ENCODE data around the gene UTP11. TPM values are rescaled to one million over a fixed set of nuclear protein-coding genes. Genes with fewer than 3 reads are reported as not detected.
A peak's percentile ranks its signal among the peaks of the same experiment; 100 is the strongest.

UTP11 gene
- total and polyA plus RNA-seq, 2 of the 8 experiments (the other 6 are each of a cell fraction or from before 2014, with no cell fraction given) = 19.5 to 60.5 TPM

DNA sequence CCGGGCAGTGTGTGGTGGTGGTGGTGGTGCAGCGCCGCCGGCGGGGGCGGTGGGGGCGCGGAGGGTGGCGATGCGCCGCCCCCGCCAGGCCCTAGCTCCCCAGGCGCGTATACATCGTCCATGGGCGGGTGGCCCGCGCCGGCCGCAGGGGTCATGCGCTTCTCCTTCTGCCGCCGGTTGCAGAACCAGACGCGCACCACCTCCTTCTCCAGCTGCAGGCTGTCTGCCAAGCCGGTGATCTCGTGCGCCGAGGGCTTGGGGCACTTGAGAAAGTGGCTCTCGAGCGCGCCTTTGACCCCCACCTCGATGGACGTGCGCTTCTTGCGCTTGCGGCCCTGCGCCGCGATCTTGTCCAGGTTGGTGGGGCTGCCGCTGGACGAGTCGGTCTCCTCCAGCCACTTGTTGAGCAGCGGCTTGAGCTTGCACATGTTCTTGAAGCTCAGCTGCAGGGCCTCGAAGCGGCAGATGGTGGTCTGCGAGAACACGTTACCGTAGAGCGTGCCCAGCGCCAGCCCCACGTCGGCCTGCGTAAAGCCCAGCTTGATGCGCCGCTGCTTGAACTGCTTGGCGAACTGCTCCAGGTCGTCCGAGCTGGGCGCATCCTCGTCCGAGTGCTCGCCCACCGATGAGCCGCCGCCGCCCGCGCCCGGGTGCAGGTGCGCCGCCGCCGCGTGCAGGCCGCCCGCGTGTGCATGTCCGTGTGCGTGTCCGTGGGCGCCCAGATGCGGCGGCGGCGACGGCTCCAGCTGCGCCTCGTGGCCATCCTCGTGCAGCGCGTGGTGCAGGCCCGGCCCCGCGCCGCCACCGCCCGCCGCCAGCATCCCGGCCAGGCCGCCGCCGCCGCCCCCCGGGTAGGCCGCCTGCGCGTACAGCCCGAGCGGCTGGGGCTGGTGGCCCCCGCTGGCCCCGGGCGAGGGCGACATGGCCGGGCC is 33.1 kb downstream of the UTP11 start:
- POLR2A ChIA-PET (ENCODE audit: partially characterized antibody) = interaction anchor here (0.6 to 1.6 kb wide), 8 partner anchors 15 to 386 kb away, joined by 3 to 4 read pairs (median 3); no protein-coding TSS in a partner anchor
- H4K91ac ChIP-seq (replicated peaks; ENCODE audit: insufficient read length, low read length) = no peak overlapping the region
- no peak overlapping the region for H2BK120ac ChIP-seq (replicated peaks; ENCODE audit: low read depth, low read length)
- no peaks in the 10 kb centered on the region for H3K9me3 ChIP-seq (ENCODE audit: insufficient read depth in 2 of 2, low read depth in 1 of 2, low read length in 1 of 2)
- peak overlapping the region; percentile 72; the same call in 1 of the 2 replicates for H2BK15ac ChIP-seq (ENCODE audit: low read length)
- H3K4ac ChIP-seq (replicated peaks; ENCODE audit: insufficient read length, low read depth, low read length) = no peak overlapping the region
- H3K14ac ChIP-seq (ENCODE audit: insufficient read length) = no peak overlapping the region
- H3K27ac ChIP-seq (ENCODE audit: low read depth, low read length) = no peak overlapping the region
- peak overlapping the region in 1 of 4 experiments; percentile 56; a peak in 3 of 7 replicates for H3K9ac ChIP-seq (replicated peaks in 1 of 4; ENCODE audit: extremely low read depth in 1 of 4, low read depth in 3 of 4, low read length in 3 of 4)
- CTCF ChIA-PET (ENCODE audit: partially characterized antibody) = no interaction called here
- peaks cover 2% of the 10 kb centered on the region for H3K79me1 ChIP-seq (ENCODE audit: low read depth, low read length)
- H2BK5ac ChIP-seq (ENCODE audit: low read depth, low read length) = no peak overlapping the region; the same call in 1 of the 2 replicates
- H4K5ac ChIP-seq (ENCODE audit: insufficient read length, low read depth, low read length) = no peak overlapping the region
- no peak overlapping the region for H2AK5ac ChIP-seq (ENCODE audit: low read depth, low read length)
- H3K79me2 ChIP-seq (ENCODE audit: control insufficient read depth in 1 of 2, insufficient read depth in 2 of 2, low read length in 2 of 2) = peaks cover 0 to 15% of the 10 kb centered on the region in 2 experiments; a peak in 3 of 4 replicates
- peaks cover 11 to 20% of the 10 kb centered on the region in 2 experiments for H4K20me1 ChIP-seq (replicated peaks in 1 of 2; ENCODE audit: control insufficient read depth in 1 of 2, insufficient read depth in 2 of 2, low read length in 2 of 2)
- WGBS, 2 experiments (ENCODE audit: extremely low coverage in 1 of 2, insufficient coverage in 1 of 2, insufficient read length in 1 of 2, insufficient replicate concordance in 2 of 2, low coverage in 1 of 2, low lambda C conversion rate in 2 of 2, missing lambda C conversion rate in 1 of 2) = 3% methylated on average over 69 of the region's 115 CpGs; no CpG with 5 or more reads in 1 of the 2 experiments
- no peak overlapping the region for H3K56ac ChIP-seq (replicated peaks; ENCODE audit: insufficient read length, low read depth, low read length)
- no peak overlapping the region for H3K23ac ChIP-seq (ENCODE audit: insufficient read length)
- H2BK12ac ChIP-seq (ENCODE audit: low read depth, low read length) = peak overlapping the region; percentile 75; the same call in 1 of the 2 replicates
- DNase-seq (ENCODE audit: low read depth in 1 of 2, low spot score in 2 of 2) = peak in 1 of 2 experiments; percentile 78
- H3K23me2 ChIP-seq (ENCODE audit: low read depth, low read length) = peaks cover 24% of the 10 kb centered on the region; the same call in 1 of the 2 replicates
- peaks cover 10 to 48% (median 40%) of the 10 kb centered on the region in 4 experiments; a peak in 6 of 7 replicates for H3K27me3 ChIP-seq (replicated peaks in 1 of 4; ENCODE audit: control insufficient read depth in 3 of 4, extremely low read depth in 1 of 4, insufficient read depth in 3 of 4, low read length in 3 of 4)
- FAIRE-seq = no peak
- peak overlapping the region; percentile 59 for H4K8ac ChIP-seq (ENCODE audit: extremely low read depth, insufficient read depth, low read length)
- H3K4me2 ChIP-seq (ENCODE audit: insufficient read depth in 1 of 2, low read depth in 2 of 2, low read length in 2 of 2) = peak overlapping the region; percentile 51 to 84
- peak overlapping the region; percentile 75 for H3K18ac ChIP-seq (ENCODE audit: extremely low read depth, low read length)
- no peak overlapping the region for H2AFZ ChIP-seq (ENCODE audit: low read length)
- peak overlapping the region; percentile 75 to 88 (median 81) for H3K4me3 ChIP-seq (ENCODE audit: extremely low read depth in 1 of 4, insufficient read depth in 2 of 4, low read depth in 3 of 4, low read length in 4 of 4)
- H3K4me1 ChIP-seq (replicated peaks in 1 of 4; ENCODE audit: control insufficient read depth in 3 of 4, insufficient read depth in 4 of 4, low read length in 3 of 4) = peaks cover 3 to 18% (median 10%) of the 10 kb centered on the region in 4 experiments
- no peak overlapping the region for H2BK20ac ChIP-seq (ENCODE audit: low read length)
- H3K36me3 ChIP-seq (ENCODE audit: control insufficient read depth in 2 of 4, insufficient read depth in 4 of 4, low read length in 3 of 4) = peaks cover 0 to 10% (median 0%) of the 10 kb centered on the region in 4 experiments; a peak in 1 of 8 replicates
- peak; percentile 47 for TF ChIP-seq ASH2L (IDR thresholded peaks at IDR 0.05; ENCODE audit: low read length)
- TF ChIP-seq CREB1 (IDR thresholded peaks at IDR 0.05) = 0 out of 2 replicates have a peak, but pooled peaks have one; percentile 36
- TF ChIP-seq BCL11A (IDR thresholded peaks at IDR 0.05; ENCODE audit: low read depth in 2 of 2, low read length in 2 of 2) = no peak
- TF ChIP-seq CTCF (IDR thresholded peaks at IDR 0.05; ENCODE audit: control extremely low read depth in 1 of 3, insufficient read depth in 1 of 3, low read depth in 1 of 3, low read length in 3 of 3) = no peak
- no peak for TF ChIP-seq CBX5 (IDR thresholded peaks at IDR 0.05; ENCODE audit: low read depth, low read length)
- TF ChIP-seq SP4 (IDR thresholded peaks at IDR 0.05; ENCODE audit: low read length) = no peak
- TF ChIP-seq, protein P1, sequence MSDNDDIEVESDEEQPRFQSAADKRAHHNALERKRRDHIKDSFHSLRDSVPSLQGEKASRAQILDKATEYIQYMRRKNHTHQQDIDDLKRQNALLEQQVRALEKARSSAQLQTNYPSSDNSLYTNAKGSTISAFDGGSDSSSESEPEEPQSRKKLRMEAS (IDR thresholded peaks at IDR 0.05) = peak; percentile 97
- peak; percentile 69 for TF ChIP-seq KDM4A (IDR thresholded peaks at IDR 0.05; ENCODE audit: low read depth, low read length, severe bottlenecking)
